Breast epithelium (tissue), 4 donors: ENCODE measurements around the gene DNM3. TPM values are rescaled to one million over a fixed set of nuclear protein-coding genes. Genes with fewer than 3 reads are reported as not detected.

ENCODE experiments used
- DNase-seq, 2 donors: peaks; one replicate each; pipeline ENCODE4 v3.0.0-alpha.2; 2019; ENCODE audit warnings: low spot score in 2 of 2
- H3K27ac ChIP-seq, 2 donors: fragments of 200-600 bp; sonication (generic) in 1 of 2; one replicate each; pipeline ENCODE4 v1.5.1; 2016 to 2019; ENCODE audit warnings: mild to moderate bottlenecking in 1 of 2
- H3K27me3 ChIP-seq, 2 donors: fragments of 200-600 bp; sonication (generic) in 1 of 2; one replicate each; pipeline versions ENCODE4 v1.5.1 to v1.6.0; 2017 to 2019; ENCODE audit warnings: control low read depth in 1 of 2, mild to moderate bottlenecking in 1 of 2
- H3K36me3 ChIP-seq: fragments of 200-600 bp; one replicate; pipeline ENCODE4 v1.5.1; 2019
- H3K4me1 ChIP-seq, 2 donors: fragments of 200-600 bp; sonication (generic); one replicate each; pipeline ENCODE4 v1.5.1; 2016 to 2019; ENCODE audit warnings: control low read depth in 1 of 2
- H3K4me3 ChIP-seq, 3 donors: fragments of 200-600 bp; sonication (generic); 1 replicate in 2 of 3; 2 replicates in 1 of 3; pipeline ENCODE4 v1.5.1; 2016 to 2019; ENCODE audit warnings: mild to moderate bottlenecking in 3 of 3, moderate library complexity in 2 of 3
- H3K9me3 ChIP-seq, 2 donors: fragments of 200-600 bp; sonication (generic) in 1 of 2; one replicate each; pipeline ENCODE4 v1.5.1; 2016 to 2019; ENCODE audit warnings: control low read depth in 1 of 2
- POLR2A ChIP-seq: fragments of 450-650 bp; IDR thresholded peaks from one replicate; pipeline ENCODE4 v1.6.1; 2016; ENCODE audit warnings: antibody characterized with exemption, mild to moderate bottlenecking, moderate library complexity
- POLR2AphosphoS5 ChIP-seq, 3 donors: sonication (generic); formaldehyde crosslinking; IDR thresholded peaks; one replicate each; pipeline ENCODE4 v1.6.1; 2017; ENCODE audit warnings: antibody characterized with exemption in 3 of 3
- intact Hi-C: fragments of 100-400 bp; cut with DNase I; formaldehyde crosslinking; loops from one replicate; pipeline ENCODE4 v1.15.1; 2023; ENCODE audit warnings: low total_unique reads
- total RNA-seq, 3 donors: library from RNA; depleted of rRNA; stranded (reverse); fragments of >200 nt; gene quantifications; one replicate each; pipeline ENCODE4 v1.1.0, GENCODE V29; 2016
- TF ChIP-seq, protein P1 (sequence below), 3 donors: fragments of 450-650 bp; IDR thresholded peaks; one replicate each; pipeline ENCODE4 v1.5.1; 2016 to 2017; ENCODE audit warnings: antibody characterized with exemption in 3 of 3, mild to moderate bottlenecking in 3 of 3, moderate library complexity in 3 of 3

The DNM3 gene
- total RNA-seq, 3 donors from 2014 or later, result 5.1 to 7.5 (median 6.6) TPM

DNA sequence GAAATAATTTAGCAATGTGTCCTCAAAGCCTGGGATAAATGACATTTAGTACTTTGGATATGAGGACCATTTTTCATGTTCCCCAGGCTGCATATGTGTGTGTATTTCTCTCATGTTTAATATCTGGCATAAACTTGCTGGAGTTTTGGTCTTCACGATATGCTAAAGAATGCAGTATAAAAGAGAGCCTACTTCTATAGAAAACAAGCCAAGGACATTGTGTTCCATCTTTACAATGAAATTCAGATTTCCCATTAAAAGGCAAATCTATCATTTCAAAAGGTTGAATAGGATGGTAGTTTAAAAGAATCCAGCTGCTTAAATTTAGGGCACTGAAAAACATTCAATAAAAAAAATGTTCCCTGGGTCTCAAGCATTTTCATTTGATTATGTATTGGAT lies 410.2 kb downstream of the DNM3 start:
- Histone ChIP-seq H3K27ac (no peak overlapping the region), H3K27me3 (no peaks in the 10 kb centered on the region), H3K9me3 (no peaks in the 10 kb centered on the region), H3K36me3 (no peaks in the 10 kb centered on the region), H3K4me3 (no peak overlapping the region), H3K4me1 (no peaks in the 10 kb centered on the region)
- no peak for TF ChIP-seq POLR2A
- no peak for DNase-seq
- intact Hi-C loops, result no loop called here

- Histone ChIP-seq H3K4me3 (no peak overlapping the region), H3K36me3 (no peaks in the 10 kb centered on the region), H3K4me1 (no peaks in the 10 kb centered on the region), H3K27me3 (no peaks in the 10 kb centered on the region), H3K9me3 (no peaks in the 10 kb centered on the region), H3K27ac (no peak overlapping the region)
- DNase-seq, result no peak
- TF ChIP-seq, protein P1, sequence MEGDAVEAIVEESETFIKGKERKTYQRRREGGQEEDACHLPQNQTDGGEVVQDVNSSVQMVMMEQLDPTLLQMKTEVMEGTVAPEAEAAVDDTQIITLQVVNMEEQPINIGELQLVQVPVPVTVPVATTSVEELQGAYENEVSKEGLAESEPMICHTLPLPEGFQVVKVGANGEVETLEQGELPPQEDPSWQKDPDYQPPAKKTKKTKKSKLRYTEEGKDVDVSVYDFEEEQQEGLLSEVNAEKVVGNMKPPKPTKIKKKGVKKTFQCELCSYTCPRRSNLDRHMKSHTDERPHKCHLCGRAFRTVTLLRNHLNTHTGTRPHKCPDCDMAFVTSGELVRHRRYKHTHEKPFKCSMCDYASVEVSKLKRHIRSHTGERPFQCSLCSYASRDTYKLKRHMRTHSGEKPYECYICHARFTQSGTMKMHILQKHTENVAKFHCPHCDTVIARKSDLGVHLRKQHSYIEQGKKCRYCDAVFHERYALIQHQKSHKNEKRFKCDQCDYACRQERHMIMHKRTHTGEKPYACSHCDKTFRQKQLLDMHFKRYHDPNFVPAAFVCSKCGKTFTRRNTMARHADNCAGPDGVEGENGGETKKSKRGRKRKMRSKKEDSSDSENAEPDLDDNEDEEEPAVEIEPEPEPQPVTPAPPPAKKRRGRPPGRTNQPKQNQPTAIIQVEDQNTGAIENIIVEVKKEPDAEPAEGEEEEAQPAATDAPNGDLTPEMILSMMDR (IDR thresholded peaks at IDR 0.05), result no peak
- intact Hi-C loops, result no loop called here
Measured at GRCh38 chr1:172252321-172252720, 411.0 kb downstream of the DNM3 start.

- H3K27ac ChIP-seq, result no peak overlapping the region
- no peaks in the 10 kb centered on the region for H3K4me1 ChIP-seq
- intact Hi-C loops, result no loop called here
- H3K4me3 ChIP-seq, result no peak overlapping the region
- no peak for DNase-seq
- H3K27me3 ChIP-seq, result no peaks in the 10 kb centered on the region
- no peaks in the 10 kb centered on the region for H3K9me3 ChIP-seq
- no peaks in the 10 kb centered on the region for H3K36me3 ChIP-seq
- TF ChIP-seq POLR2A (no peak), POLR2AphosphoS5 (IDR thresholded peaks at IDR 0.05) (no peak)
- TF ChIP-seq, protein P1 (IDR thresholded peaks at IDR 0.05), result no peak
Measured at GRCh38 chr1:172252958-172253357, 411.7 kb downstream of the DNM3 start.

DNA sequence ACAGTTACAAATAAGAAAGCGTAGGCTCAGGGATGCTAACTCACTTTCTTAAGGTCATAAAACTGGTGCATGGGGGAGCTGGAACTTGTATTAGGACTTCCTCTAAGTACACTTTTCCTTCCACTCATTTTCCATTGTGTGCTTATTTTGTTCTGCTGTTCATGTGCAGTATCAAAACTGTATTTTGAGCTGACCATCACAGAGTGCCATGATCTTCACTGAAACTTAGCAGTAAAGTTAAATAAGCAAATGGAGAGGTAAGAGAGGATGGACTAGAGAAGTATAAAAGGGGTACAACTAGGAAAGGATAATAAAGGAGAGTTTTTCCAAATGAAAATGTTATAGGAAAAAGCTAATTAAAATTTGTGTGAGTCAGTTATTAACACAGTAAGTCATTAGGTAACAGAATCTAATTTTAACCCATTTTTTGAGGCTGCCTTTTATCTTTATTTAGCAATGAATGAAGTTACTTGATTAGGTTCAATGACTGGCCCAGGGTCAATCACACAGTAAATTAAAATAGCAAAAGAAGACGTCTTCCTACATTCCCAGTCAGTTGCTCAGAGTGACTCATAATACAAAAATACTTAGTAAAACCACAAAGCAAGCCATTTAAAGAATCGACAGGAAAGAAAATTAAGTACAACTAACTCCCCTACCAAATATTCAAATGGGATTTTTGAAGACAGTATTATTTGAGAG lies 413.4 kb downstream of the DNM3 start:
- Histone ChIP-seq H3K36me3 (no peaks in the 10 kb centered on the region), H3K4me3 (no peak overlapping the region), H3K27me3 (no peaks in the 10 kb centered on the region), H3K9me3 (no peaks in the 10 kb centered on the region), H3K27ac (no peak overlapping the region), H3K4me1 (no peaks in the 10 kb centered on the region)
- intact Hi-C loops, result no loop called here
- no peak for DNase-seq
- TF ChIP-seq POLR2AphosphoS5 (IDR thresholded peaks at IDR 0.05) (no peak), POLR2A (no peak)
- TF ChIP-seq, protein P1 (IDR thresholded peaks at IDR 0.05), result no peak

- TF ChIP-seq, protein P1 (IDR thresholded peaks at IDR 0.05), result no peak
- TF ChIP-seq POLR2AphosphoS5 (IDR thresholded peaks at IDR 0.05) (no peak), POLR2A (no peak)
- no peaks in the 10 kb centered on the region for H3K9me3 ChIP-seq
- H3K36me3 ChIP-seq, result no peaks in the 10 kb centered on the region
- no peak overlapping the region for H3K27ac ChIP-seq
- intact Hi-C loops, result no loop called here
- H3K4me3 ChIP-seq, result no peak overlapping the region
- H3K27me3 ChIP-seq, result no peaks in the 10 kb centered on the region
- H3K4me1 ChIP-seq, result no peaks in the 10 kb centered on the region
- DNase-seq, result no peak
Measured at GRCh38 chr1:172255223-172255560, 413.9 kb downstream of the DNM3 start.

DNA sequence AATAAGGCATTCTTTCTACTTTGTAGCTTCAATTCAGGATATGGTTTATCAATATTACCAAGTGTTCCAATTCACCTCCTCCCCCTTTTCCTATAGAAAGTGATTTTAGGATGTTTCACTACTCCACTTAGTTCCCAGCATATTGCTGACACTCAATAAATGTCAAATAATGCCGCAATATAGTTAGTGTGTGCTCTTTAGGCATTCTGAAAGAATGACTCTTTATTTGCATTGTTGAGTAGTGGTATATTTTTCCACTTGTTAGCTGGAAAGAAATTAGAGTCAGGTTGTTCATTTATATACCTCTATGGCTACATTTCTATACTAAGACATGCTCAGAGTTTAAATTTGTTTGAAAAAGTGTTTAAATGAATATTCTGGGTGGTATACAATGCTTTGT lies 424.6 kb downstream of the DNM3 start:
- no peaks in the 10 kb centered on the region for H3K36me3 ChIP-seq
- H3K27me3 ChIP-seq, result no peaks in the 10 kb centered on the region
- H3K4me1 ChIP-seq, result no peaks in the 10 kb centered on the region
- H3K27ac ChIP-seq, result no peak overlapping the region
- no peak for DNase-seq
- no peak overlapping the region for H3K4me3 ChIP-seq
- TF ChIP-seq POLR2AphosphoS5 (IDR thresholded peaks at IDR 0.05), result no peak
- TF ChIP-seq, protein P1 (IDR thresholded peaks at IDR 0.05), result no peak
- TF ChIP-seq POLR2A, result no peak
- no peaks in the 10 kb centered on the region for H3K9me3 ChIP-seq
- intact Hi-C loops, result no loop called here
